SKM-1 treated with dmso at 0.1 percent for 144 hours (cell line): Measurements from ENCODE around the gene DSC2.
"Not testable (repeated sequence)": the region's sequence is repeated elsewhere in the genome, so short reads cannot be mapped to it uniquely, and the experiment has no call there.

ENCODE experiments used
- DNase-seq: peaks from one replicate; lab custom pipeline; 2025; ENCODE audit not compliant: unreplicated experiment; lab: John Stamatoyannopoulos, UW

Gene DSC2

GRCh38 chr18:31046916-31047315, 55.3 kb downstream of the DSC2 start:
- DNase-seq = no peak

- no peak for DNase-seq
Observed at GRCh38 chr18:31045599-31045998, 56.6 kb downstream of the DSC2 start.

- DNase-seq = no peak
Observed at GRCh38 chr18:31044926-31045325, 57.3 kb downstream of the DSC2 start.

- no peak for DNase-seq
Observed at GRCh38 chr18:31043709-31044108, 58.5 kb downstream of the DSC2 start.

- DNase-seq = no peak
Observed at GRCh38 chr18:31042406-31043181, 59.6 kb downstream of the DSC2 start, which contains the start of gene DSC3. Gene DSC3, minus strand, starts transcription at chr18:31042742. Its CDS starts 82 bp downstream, at chr18:31042660.

GRCh38 chr18:31042084-31042405, 60.2 kb downstream of the DSC2 start:
- no peak for DNase-seq

- DNase-seq = no peak
Observed at GRCh38 chr18:31041271-31042083, 60.7 kb downstream of the DSC2 start.

- DNase-seq = no peak
Observed at GRCh38 chr18:31040686-31041270, 61.4 kb downstream of the DSC2 start.

- no peak for DNase-seq
Observed at GRCh38 chr18:31039426-31039825, 62.8 kb downstream of the DSC2 start.

- DNase-seq = not testable (repeated sequence)
Observed at GRCh38 chr18:31037686-31038085, 64.5 kb downstream of the DSC2 start.

GRCh38 chr18:31034541-31034940, 67.7 kb downstream of the DSC2 start:
- DNase-seq = no peak

- DNase-seq = no peak
Observed at GRCh38 chr18:31030574-31031278, 71.5 kb downstream of the DSC2 start.

- DNase-seq = no peak
Observed at GRCh38 chr18:31015715-31016434, 86.3 kb downstream of the DSC2 start.

GRCh38 chr18:31011455-31011854, 90.8 kb downstream of the DSC2 start:
- DNase-seq = not testable (repeated sequence)

- no peak for DNase-seq
Observed at GRCh38 chr18:31010601-31011000, 91.6 kb downstream of the DSC2 start.
